ENCODE data around the gene POTEB. TPM values are rescaled to one million over a fixed set of nuclear protein-coding genes. Genes with fewer than 3 reads are reported as not detected.

The POTEB gene
- not detected in 2 replicates for total RNA-seq

DNA sequence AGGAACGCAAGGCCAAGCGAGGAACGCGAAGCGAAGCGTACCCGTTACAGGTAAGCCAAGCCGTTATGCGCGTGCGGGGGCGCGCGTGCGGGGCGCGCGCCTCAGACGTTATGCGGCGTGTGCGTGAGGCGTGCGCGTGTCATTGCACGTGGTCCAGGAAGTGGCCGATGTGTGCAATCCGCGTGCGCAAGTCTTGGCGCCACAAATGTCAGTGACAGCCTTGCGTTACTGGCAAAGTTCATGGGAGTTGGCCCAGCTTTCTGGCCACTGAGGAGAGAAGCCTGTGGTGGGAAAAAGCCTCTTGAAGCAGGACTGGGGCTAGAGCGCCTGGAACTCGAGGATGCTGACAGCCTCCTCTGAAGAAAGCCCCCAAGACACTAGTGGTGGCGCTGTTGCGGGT is at the start of gene POTEB:
Gene POTEB (minus strand): TSS at position 101 of the 400 bp plus-strand sequence. CDS start 489 bp downstream, outside the sequence.

Small RNA genes within 50 kb of the gene (small RNA-seq; reads per million reads assigned to genes)
- gene MIR3118-4 (ENCODE audit: low replicate concordance) (not detected), gene RNU6-631P (ENCODE audit: low replicate concordance) (not detected)

Other genes starting within 250 kb of the POTEB start
- not detected in 2 replicates for gene OR4M2, start 202.8 kb upstream of the POTEB start, total RNA-seq

All from placental pericyte (primary cell).